ENCODE measurements around the gene GPALPP1.

The GPALPP1 gene

DNA sequence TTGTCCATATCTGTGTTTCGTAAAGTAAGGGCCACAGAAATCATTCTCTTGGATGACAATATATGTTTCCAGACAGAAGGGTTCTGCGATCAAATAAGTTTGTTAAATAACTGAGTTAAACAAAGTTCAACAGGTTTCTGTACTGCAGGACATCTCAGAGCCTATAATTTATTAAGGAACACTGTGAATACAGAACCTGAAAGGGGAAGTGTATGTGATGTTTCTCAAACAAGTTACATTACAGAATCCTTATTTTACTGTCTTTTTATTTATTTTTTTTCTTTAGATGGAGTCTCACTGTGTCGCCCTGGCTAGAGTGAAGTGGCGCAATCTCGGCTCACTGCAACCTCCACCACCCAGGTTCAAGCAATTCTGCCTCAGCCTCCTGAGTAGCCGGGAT, 75.6 kb downstream of the GPALPP1 start:
- no peak for DNase-seq

GRCh38 chr13:45068036-45069001, 79.0 kb downstream of the GPALPP1 start:
- DNase-seq = no peak

DNA sequence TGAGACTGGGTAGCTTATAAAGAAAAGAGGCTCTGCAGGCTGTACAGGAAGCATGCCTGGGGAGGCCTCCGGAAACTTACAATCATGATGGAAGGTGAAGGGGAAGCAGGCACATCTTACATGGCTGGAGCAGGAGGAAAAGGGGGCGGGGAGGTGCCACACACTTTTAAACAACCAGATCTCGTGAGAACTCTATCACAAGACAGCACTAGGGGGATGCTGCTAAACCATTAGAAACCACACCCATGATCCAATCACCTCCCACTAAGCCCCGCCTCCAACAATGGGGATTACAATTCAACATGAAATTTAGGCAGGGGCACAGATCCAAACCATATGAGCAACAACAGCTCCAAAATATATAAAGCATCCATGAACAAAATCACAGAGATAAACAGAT, 84.5 kb downstream of the GPALPP1 start:
- DNase-seq = no peak

- no peak for DNase-seq
Measured at GRCh38 chr13:45074721-45075120, 85.4 kb downstream of the GPALPP1 start.

DNA sequence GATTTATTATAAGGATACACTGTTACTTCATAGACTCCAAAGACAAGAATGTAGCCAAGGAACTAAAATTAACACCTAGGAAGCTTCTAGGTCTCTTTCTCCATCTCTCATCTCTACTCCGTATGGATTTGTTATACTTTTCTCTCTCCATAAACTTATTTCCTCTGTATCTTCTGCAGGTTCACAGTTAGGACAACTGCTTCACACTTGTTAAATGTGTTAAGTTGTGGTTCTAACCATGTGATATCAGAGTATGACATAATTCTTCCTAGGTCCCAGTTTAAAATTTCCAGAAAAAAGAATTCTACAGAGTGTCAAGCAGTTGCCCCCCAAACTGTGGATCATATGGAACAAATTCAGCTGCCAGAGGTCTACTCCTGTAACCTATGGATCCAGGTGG, 88.7 kb downstream of the GPALPP1 start:
- DNase-seq = no peak

Data from activated naive CD4-positive, alpha-beta T cell treated with anti-CD3 and anti-CD28 coated beads, Interleukin-2, amount 50 U/mL, for 16 hours (primary cell).